ENCODE measurements around the gene ANAPC2. TPM values are rescaled to one million over a fixed set of nuclear protein-coding genes. Genes with fewer than 3 reads are reported as not detected.
A peak's percentile ranks its signal among the peaks of the same experiment; 100 is the strongest.

ANAPC2 gene
- total and polyA plus RNA-seq, 4 donors = 31.9 to 60.9 (median 41.1) TPM

DNA sequence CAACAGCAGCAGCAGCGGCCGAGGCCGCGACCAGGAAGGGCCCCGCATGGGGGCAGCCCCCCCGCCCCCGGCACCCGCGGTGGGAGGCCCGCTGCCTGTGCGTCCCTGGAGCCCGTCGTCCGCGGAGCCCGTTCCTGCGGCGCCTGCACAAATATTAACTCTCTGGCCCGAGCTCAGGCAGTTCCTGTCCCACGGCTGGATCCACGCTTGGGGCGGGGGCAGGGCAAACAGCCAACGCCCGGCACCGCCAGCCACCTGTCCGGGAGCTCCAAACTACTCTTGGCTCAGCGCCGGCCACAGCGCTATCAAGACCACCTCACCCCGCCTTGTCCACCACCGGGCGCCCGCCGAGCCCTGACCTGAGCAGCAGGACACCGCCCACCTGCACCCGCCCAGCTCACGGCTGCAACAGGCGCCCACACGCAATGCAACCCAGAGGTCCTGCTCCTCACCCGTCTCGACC lies 18.4 kb downstream of the ANAPC2 start, which contains the start of gene LRRC26:
LRRC26 (minus strand) TSS at position 156 of the 463 bp plus-strand sequence; CDS start at position 48, 108 bp downstream.
- no peaks in the 10 kb centered on the region for H3K36me3 ChIP-seq (ENCODE audit: control insufficient read depth in 4 of 4, insufficient read depth in 4 of 4, low read length in 4 of 4)
- WGBS, 2 donors = 11 to 23% methylated on average over 30 to 41 of the region's 41 CpGs
- peaks cover 0 to 17% (median 0%) of the 10 kb centered on the region in 5 donors for H3K4me1 ChIP-seq (ENCODE audit: control insufficient read depth in 5 of 5, insufficient read depth in 5 of 5, low read length in 5 of 5)
- TF ChIP-seq, protein P1, sequence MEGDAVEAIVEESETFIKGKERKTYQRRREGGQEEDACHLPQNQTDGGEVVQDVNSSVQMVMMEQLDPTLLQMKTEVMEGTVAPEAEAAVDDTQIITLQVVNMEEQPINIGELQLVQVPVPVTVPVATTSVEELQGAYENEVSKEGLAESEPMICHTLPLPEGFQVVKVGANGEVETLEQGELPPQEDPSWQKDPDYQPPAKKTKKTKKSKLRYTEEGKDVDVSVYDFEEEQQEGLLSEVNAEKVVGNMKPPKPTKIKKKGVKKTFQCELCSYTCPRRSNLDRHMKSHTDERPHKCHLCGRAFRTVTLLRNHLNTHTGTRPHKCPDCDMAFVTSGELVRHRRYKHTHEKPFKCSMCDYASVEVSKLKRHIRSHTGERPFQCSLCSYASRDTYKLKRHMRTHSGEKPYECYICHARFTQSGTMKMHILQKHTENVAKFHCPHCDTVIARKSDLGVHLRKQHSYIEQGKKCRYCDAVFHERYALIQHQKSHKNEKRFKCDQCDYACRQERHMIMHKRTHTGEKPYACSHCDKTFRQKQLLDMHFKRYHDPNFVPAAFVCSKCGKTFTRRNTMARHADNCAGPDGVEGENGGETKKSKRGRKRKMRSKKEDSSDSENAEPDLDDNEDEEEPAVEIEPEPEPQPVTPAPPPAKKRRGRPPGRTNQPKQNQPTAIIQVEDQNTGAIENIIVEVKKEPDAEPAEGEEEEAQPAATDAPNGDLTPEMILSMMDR (IDR thresholded peaks at IDR 0.05; ENCODE audit: control extremely low read depth, extremely low read depth) = no peak
- no peaks in the 10 kb centered on the region for H3K9me3 ChIP-seq (ENCODE audit: control insufficient read depth in 4 of 4, insufficient read depth in 3 of 4, low read length in 3 of 4)
- H3K4me3 ChIP-seq = no peak within 1 kb of the TSS
- ATAC-seq (ENCODE audit: insufficient read depth, low FRiP score) (no peak), DNase-seq (no peak)
- no peak within 1 kb of the TSS for H3K27ac ChIP-seq (ENCODE audit: low read depth in 1 of 2, low read length in 1 of 2)
- H3K27me3 ChIP-seq (ENCODE audit: control insufficient read depth in 3 of 3, insufficient read depth in 3 of 3, low read length in 2 of 3) = peaks cover 9 to 37% (median 21%) of the 10 kb centered on the region in 3 donors
- no peak within 1 kb of the TSS for H3K9ac ChIP-seq (ENCODE audit: insufficient read depth in 1 of 2, low read length in 2 of 2)

DNA sequence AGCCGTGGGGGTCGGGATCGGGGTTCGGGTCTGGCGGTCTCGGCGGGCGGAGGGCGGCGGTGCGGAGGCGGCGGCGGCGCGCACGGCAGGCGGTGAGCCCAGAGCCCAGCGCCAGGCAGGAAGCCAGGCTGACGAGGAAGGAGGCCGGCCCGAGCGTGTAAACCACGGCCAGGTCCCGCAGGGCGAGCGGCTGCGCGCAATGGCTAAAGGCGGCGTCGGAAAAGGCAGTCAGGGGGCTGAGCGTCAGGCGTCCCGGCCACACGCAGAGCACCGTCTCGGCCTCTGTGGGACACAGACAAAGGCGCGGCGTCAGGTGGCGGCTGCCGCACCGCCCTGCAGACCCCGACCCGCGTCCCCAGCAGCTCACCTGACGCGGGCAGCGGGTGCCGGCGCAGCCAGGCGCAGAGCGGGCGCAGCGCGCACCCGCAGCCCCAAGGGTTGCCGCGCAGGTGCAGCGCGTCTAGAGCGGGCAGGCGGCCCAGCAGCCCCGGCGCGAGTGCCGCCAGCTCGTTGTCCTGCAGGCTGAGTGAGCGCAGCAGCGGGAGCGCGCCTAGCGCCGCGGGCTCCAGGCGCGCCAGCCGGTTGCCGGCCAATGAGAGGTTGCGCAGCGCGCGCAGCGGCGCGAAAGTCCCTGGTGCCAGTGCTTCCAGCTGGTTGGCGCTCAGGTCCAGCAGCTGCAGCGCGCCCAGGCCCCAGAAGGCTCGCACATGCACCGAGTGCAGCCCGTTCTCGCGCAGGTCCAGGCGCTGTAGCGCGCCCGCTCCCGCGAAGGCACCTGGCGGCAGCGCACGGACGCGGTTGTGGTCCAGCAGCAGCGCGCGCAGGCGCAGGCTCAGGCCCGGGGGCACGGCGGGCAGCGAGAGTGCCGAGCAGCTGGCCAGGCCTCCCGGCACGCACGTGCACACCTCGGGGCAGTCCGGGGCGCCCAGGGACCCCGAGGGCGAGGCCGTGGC lies 19.2 kb downstream of the ANAPC2 start:
- Histone ChIP-seq H3K27ac (ENCODE audit: low read depth in 1 of 2, low read length in 1 of 2) (no peak overlapping the region), H3K4me1 (ENCODE audit: control insufficient read depth in 5 of 5, insufficient read depth in 5 of 5, low read length in 5 of 5) (peaks cover 0 to 16% (median 0%) of the 10 kb centered on the region in 5 donors), H3K27me3 (ENCODE audit: control insufficient read depth in 3 of 3, insufficient read depth in 3 of 3, low read length in 2 of 3) (peaks cover 9 to 40% (median 23%) of the 10 kb centered on the region in 3 donors), H3K9ac (ENCODE audit: insufficient read depth in 1 of 2, low read length in 2 of 2) (no peak overlapping the region), H3K4me3 (no peak overlapping the region), H3K9me3 (ENCODE audit: control insufficient read depth in 4 of 4, insufficient read depth in 3 of 4, low read length in 3 of 4) (no peaks in the 10 kb centered on the region), H3K36me3 (ENCODE audit: control insufficient read depth in 4 of 4, insufficient read depth in 4 of 4, low read length in 4 of 4) (no peaks in the 10 kb centered on the region)
- ATAC-seq (ENCODE audit: insufficient read depth, low FRiP score) (no peak), DNase-seq (peak; percentile 44 to 73 (median 46))
- WGBS, 2 donors = 0 to 1% methylated on average over 81 to 124 of the region's 124 CpGs
- TF ChIP-seq, protein P1 (IDR thresholded peaks at IDR 0.05; ENCODE audit: control extremely low read depth, extremely low read depth) = no peak

DNA sequence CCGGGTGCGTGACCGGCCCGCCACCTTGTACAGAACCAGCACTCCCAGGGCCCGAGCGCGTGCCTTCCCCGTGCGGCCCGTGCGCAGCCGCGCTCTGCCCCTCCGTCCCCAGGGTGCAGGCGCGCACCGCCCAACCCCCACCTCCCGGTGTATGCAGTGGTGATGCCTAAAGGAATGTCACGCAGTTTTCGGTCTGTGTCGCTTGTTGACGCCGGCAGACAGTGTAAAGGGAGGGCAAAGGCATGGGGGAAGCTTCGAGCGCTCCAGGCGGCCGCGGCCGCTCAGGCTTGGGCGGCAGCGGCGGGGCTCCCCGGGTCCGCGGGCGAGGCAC lies 19.8 kb downstream of the ANAPC2 start:
- 1% methylated on average over 26 to 36 of the region's 36 CpGs for WGBS, 2 donors
- Histone ChIP-seq H3K36me3 (ENCODE audit: control insufficient read depth in 4 of 4, insufficient read depth in 4 of 4, low read length in 4 of 4) (no peaks in the 10 kb centered on the region), H3K27me3 (ENCODE audit: control insufficient read depth in 3 of 3, insufficient read depth in 3 of 3, low read length in 2 of 3) (peaks cover 9 to 46% (median 26%) of the 10 kb centered on the region in 3 donors), H3K4me3 (no peak overlapping the region), H3K27ac (ENCODE audit: low read depth in 1 of 2, low read length in 1 of 2) (no peak overlapping the region), H3K9me3 (ENCODE audit: control insufficient read depth in 4 of 4, insufficient read depth in 3 of 4, low read length in 3 of 4) (no peaks in the 10 kb centered on the region), H3K4me1 (ENCODE audit: control insufficient read depth in 5 of 5, insufficient read depth in 5 of 5, low read length in 5 of 5) (peaks cover 0 to 16% (median 0%) of the 10 kb centered on the region in 5 donors), H3K9ac (ENCODE audit: insufficient read depth in 1 of 2, low read length in 2 of 2) (no peak overlapping the region)
- TF ChIP-seq, protein P1 (IDR thresholded peaks at IDR 0.05; ENCODE audit: control extremely low read depth, extremely low read depth) = no peak
- ATAC-seq (ENCODE audit: insufficient read depth, low FRiP score) (no peak), DNase-seq (no peak)
